Neural crest cell (in vitro differentiated cells): Measurements from ENCODE around the gene TMEM175. TPM values are rescaled to one million over a fixed set of nuclear protein-coding genes. Genes with fewer than 3 reads are reported as not detected.

Source experiments
- DNase-seq: peaks from one replicate; pipeline ENCODE4 v3.0.0; 2021; ENCODE audit warnings: low read depth, mixed read lengths, low spot score
- H3K27ac Mint-ChIP-seq: one replicate; pipeline ENCODE4 v1.8.0; 2021; ENCODE audit warnings: mild to moderate bottlenecking, mixed read lengths; ENCODE audit not compliant: unreplicated experiment
- H3K27me3 Mint-ChIP-seq: 2 replicates; pipeline ENCODE4 v1.8.0; 2021; ENCODE audit warnings: low read depth, mild to moderate bottlenecking, mixed read lengths
- H3K36me3 Mint-ChIP-seq: 2 replicates; pipeline ENCODE4 v1.8.0; 2021; ENCODE audit warnings: low read depth, mild to moderate bottlenecking, mixed read lengths
- H3K4me1 Mint-ChIP-seq: 2 replicates; pipeline ENCODE4 v1.8.0; 2021; ENCODE audit warnings: mixed read lengths
- H3K4me3 Mint-ChIP-seq: one replicate; pipeline ENCODE4 v1.8.0; 2021; ENCODE audit warnings: mild to moderate bottlenecking, mixed read lengths
- H3K9me3 Mint-ChIP-seq: 2 replicates; pipeline ENCODE4 v1.8.0; 2021; ENCODE audit warnings: mixed read lengths
- CTCF ChIP-seq: fragments of 200-600 bp; sonication (generic); conservative IDR thresholded peaks from 2 replicates; pipeline ENCODE4 v1.5.0; 2021; ENCODE audit warnings: antibody characterized with exemption, mild to moderate bottlenecking
- total RNA-seq: library from RNA; stranded (reverse); gene quantifications from 2 replicates; pipeline ENCODE4 v1.2.1, GENCODE V29; 2021

TMEM175 gene
- total RNA-seq, 1 donor from 2014 or later, result 15.2 TPM

DNA sequence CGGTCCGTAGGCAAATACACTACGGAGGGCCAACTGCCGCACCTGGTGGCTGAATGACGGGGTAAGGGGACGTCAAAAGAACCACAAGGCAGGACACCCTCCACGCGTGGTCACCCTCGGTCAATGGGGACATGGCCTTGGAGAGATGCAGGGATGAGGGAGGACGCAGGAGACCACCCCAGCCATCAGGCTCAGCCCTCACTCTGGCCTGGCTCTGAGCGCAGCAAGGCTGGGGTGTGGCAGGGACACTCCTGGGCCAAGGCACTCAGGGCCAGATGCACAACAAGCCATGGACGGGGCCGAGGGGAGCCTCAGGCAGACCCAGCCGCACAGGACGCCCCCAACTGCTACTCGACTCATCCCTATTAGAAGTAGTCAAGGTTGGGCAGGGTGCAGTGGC, 36.7 kb upstream of the TMEM175 start:
- Mint-ChIP-seq H3K4me1 (no peaks in the 10 kb centered on the region), H3K4me3 (no peak overlapping the region), H3K9me3 (no peaks in the 10 kb centered on the region), H3K36me3 (peaks cover 3% of the 10 kb centered on the region), H3K27ac (no peak overlapping the region), H3K27me3 (no peaks in the 10 kb centered on the region)
- no peak for DNase-seq
- no peak for TF ChIP-seq CTCF

- H3K27me3 Mint-ChIP-seq, result no peaks in the 10 kb centered on the region
- H3K4me3 Mint-ChIP-seq, result no peak overlapping the region
- H3K4me1 Mint-ChIP-seq, result no peaks in the 10 kb centered on the region
- no peak overlapping the region for H3K27ac Mint-ChIP-seq
- DNase-seq, result no peak
- no peak for TF ChIP-seq CTCF
- no peaks in the 10 kb centered on the region for H3K9me3 Mint-ChIP-seq
- peaks cover 3% of the 10 kb centered on the region for H3K36me3 Mint-ChIP-seq
These were observed 36.0 kb upstream of the TMEM175 start for GRCh38 chr4:896216-896615.

DNA sequence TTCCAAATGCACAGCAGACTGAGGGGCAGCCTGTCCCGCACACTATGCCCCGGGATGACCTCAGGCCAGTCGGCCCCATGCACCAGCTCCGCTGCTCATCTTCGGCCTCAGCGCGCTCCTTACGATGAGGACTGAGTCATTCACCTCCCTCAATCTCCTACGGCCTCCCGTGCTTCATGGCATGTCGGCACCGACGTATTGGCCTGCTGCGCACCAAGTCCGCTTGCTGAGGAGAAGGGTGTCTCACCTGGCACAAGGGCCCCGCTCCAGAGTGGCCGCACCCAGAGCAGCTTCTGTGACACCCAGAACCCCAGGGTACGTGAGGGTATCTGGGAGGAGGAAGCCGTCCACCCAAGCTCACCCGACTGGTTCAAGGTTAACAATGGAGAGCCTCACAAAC, 35.6 kb upstream of the TMEM175 start:
- Mint-ChIP-seq H3K9me3 (no peaks in the 10 kb centered on the region), H3K27me3 (no peaks in the 10 kb centered on the region), H3K4me1 (no peaks in the 10 kb centered on the region), H3K36me3 (peaks cover 3% of the 10 kb centered on the region), H3K4me3 (no peak overlapping the region), H3K27ac (peak overlapping the region; percentile 82)
- TF ChIP-seq CTCF, result no peak
- DNase-seq, result no peak

- no peak for TF ChIP-seq CTCF
- no peak overlapping the region for H3K4me3 Mint-ChIP-seq
- H3K27ac Mint-ChIP-seq, result no peak overlapping the region
- no peaks in the 10 kb centered on the region for H3K4me1 Mint-ChIP-seq
- H3K36me3 Mint-ChIP-seq, result peaks cover 3% of the 10 kb centered on the region
- H3K9me3 Mint-ChIP-seq, result no peaks in the 10 kb centered on the region
- no peak for DNase-seq
- H3K27me3 Mint-ChIP-seq, result no peaks in the 10 kb centered on the region
These were observed 34.1 kb upstream of the TMEM175 start for GRCh38 chr4:898123-898522.

DNA sequence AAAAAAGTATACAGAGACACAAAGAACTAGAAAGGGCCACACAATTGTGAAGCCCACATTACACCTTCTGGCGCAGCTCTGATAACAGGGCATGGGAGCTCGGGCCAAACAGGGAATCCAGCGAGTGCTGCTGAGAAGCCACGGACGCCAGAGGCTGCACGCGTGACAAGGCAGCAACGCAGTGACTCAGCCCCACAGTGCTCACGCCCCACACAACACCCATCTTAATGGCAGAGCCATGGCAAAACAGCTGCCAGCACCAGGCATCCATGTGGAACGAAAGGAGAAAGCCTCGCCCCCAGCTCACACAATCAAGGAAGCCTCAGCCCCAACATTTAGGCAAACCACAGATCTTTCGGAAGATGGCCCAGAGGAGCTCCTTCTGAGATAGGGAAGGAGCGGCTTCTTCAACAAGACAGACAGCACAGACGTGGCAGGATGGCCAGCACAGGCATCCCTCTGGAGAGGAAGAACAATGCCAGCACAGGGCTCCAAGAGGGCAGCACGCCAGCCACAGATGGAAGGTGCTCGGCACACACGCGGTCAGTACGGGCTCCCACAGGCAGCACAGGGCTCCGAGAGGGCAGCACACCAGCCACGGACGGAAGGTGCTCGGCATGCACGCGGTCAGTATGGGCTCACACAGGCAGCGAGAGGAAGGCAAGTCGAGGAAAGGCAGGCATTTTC, 33.2 kb upstream of the TMEM175 start:
- no peak overlapping the region for H3K4me3 Mint-ChIP-seq
- H3K4me1 Mint-ChIP-seq, result no peaks in the 10 kb centered on the region
- H3K36me3 Mint-ChIP-seq, result peaks cover 3% of the 10 kb centered on the region
- no peaks in the 10 kb centered on the region for H3K9me3 Mint-ChIP-seq
- H3K27me3 Mint-ChIP-seq, result no peaks in the 10 kb centered on the region
- TF ChIP-seq CTCF, result no peak
- DNase-seq, result no peak
- H3K27ac Mint-ChIP-seq, result no peak overlapping the region
